K562 (cell line): Measurements from ENCODE around the gene DNMT3A. TPM values are rescaled to one million over a fixed set of nuclear protein-coding genes. Genes with fewer than 3 reads are reported as not detected.

Experiments used
- CLOCK ChIP-seq: fragments of 250-450 bp; sonication (Bioruptor Pico); IDR thresholded peaks from 2 replicates; pipeline ENCODE4 v1.4.0; 2020; ENCODE audit warnings: mild to moderate bottlenecking, moderate library complexity, borderline replicate concordance
- TRIM25 ChIP-seq: fragments of 450-650 bp; IDR thresholded peaks from 2 replicates; pipeline ENCODE4 v1.7.0; 2016; ENCODE audit warnings: borderline replicate concordance
- TRIM28 ChIP-seq: fragments of 450-650 bp; IDR thresholded peaks from 2 replicates; pipeline ENCODE4 v1.6.1; 2017
- ZBTB49 ChIP-seq: sonication (generic); formaldehyde crosslinking; IDR thresholded peaks from 2 replicates; pipeline ENCODE4 v1.8.0; 2022; ENCODE audit warnings: missing genetic modification reagents, mild to moderate bottlenecking, borderline replicate concordance
- polyA plus RNA-seq, 8 experiments: library from polyadenylated mRNA; depleted of rRNA in 4 of 8; stranded (reverse) in 5 of 8; unstranded in 3 of 8; fragments of >200 nt; fragmentation: Nextera tagmentation in 2 of 8; fragmentation: Illumina TruSeq in 1 of 8; extraction: Ambion mirVana in 2 of 8; extraction: Trizol in 1 of 8; gene quantifications; 2 replicates each; pipeline versions ENCODE4 v1.2.1 to v1.2.3, GENCODE V29; 2011 to 2014; ENCODE audit warnings: inconsistent platforms in 1 of 8, missing spikeins in 1 of 8
- total RNA-seq, 7 experiments: library from RNA; depleted of rRNA in 6 of 7; stranded (reverse); fragments of >200 nt in 6 of 7; fragmentation: Illumina TruSeq in 2 of 7; extraction: Trizol in 2 of 7; gene quantifications; 2 replicates each; pipeline versions ENCODE4 v1.2.1 to v1.2.3, GENCODE V29; 2011 to 2021; ENCODE audit warnings: low replicate concordance in 1 of 7
- TF ChIP-seq, protein P1 (sequence below), 2 experiments: fragments of 450-650 bp in 1 of 2; sonication (generic) in 1 of 2; formaldehyde crosslinking in 1 of 2; IDR thresholded peaks; 2 replicates each; pipeline versions ENCODE4 v1.7.1 to v1.9.0; 2016 to 2022; ENCODE audit warnings: inconsistent platforms in 1 of 2, mild to moderate bottlenecking in 1 of 2, missing genetic modification reagents in 1 of 2
- TF ChIP-seq, protein P2 (sequence below), 2 experiments: fragments of 450-650 bp in 1 of 2; sonication (generic) in 1 of 2; formaldehyde crosslinking in 1 of 2; IDR thresholded peaks in 1 of 2; conservative IDR thresholded peaks in 1 of 2; 2 replicates each; pipeline versions ENCODE4 v1.6.1 to v1.8.1; 2016 to 2023; ENCODE audit warnings: mild to moderate bottlenecking in 2 of 2, moderate library complexity in 2 of 2, inconsistent platforms in 1 of 2, missing genetic modification reagents in 1 of 2

Gene DNMT3A
- total and polyA plus RNA-seq, 9 of the 15 experiments (the other 6 are each of a cell fraction or from before 2014, with no cell fraction given) = 3.0 to 16.0 (median 6.1) TPM

DNA sequence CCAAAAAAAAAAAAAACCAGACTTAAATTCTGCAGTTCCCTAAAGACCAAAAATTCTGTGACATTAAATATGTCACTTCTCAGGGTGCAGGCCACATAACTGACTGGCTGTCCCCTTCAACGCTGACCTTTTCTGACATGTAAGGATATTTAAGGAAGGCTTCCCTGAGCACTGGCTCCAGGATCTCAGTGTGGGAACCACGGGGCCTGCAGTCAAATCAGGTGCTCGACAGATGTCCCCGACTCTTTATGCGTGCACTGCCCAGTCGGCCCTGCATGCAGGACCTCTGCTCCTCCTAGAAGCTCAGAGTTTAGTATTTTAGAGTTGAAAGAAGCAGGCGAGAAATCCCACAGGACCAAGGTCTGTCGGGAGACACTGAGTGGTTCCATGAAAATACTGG, 104.0 kb downstream of the DNMT3A start (continued):
- TF ChIP-seq, protein P1, sequence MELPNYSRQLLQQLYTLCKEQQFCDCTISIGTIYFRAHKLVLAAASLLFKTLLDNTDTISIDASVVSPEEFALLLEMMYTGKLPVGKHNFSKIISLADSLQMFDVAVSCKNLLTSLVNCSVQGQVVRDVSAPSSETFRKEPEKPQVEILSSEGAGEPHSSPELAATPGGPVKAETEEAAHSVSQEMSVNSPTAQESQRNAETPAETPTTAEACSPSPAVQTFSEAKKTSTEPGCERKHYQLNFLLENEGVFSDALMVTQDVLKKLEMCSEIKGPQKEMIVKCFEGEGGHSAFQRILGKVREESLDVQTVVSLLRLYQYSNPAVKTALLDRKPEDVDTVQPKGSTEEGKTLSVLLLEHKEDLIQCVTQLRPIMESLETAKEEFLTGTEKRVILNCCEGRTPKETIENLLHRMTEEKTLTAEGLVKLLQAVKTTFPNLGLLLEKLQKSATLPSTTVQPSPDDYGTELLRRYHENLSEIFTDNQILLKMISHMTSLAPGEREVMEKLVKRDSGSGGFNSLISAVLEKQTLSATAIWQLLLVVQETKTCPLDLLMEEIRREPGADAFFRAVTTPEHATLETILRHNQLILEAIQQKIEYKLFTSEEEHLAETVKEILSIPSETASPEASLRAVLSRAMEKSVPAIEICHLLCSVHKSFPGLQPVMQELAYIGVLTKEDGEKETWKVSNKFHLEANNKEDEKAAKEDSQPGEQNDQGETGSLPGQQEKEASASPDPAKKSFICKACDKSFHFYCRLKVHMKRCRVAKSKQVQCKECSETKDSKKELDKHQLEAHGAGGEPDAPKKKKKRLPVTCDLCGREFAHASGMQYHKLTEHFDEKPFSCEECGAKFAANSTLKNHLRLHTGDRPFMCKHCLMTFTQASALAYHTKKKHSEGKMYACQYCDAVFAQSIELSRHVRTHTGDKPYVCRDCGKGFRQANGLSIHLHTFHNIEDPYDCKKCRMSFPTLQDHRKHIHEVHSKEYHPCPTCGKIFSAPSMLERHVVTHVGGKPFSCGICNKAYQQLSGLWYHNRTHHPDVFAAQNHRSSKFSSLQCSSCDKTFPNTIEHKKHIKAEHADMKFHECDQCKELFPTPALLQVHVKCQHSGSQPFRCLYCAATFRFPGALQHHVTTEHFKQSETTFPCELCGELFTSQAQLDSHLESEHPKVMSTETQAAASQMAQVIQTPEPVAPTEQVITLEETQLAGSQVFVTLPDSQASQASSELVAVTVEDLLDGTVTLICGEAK (IDR thresholded peaks at IDR 0.05) = no peak
- TF ChIP-seq, protein P1 (CRISPR knock-in tag; IDR thresholded peaks at IDR 0.05) = no peak
- TF ChIP-seq CLOCK (no peak), TRIM25 (no peak), ZBTB49 (CRISPR knock-in tag) (no peak), TRIM28 (no peak)
- TF ChIP-seq, protein P2, sequence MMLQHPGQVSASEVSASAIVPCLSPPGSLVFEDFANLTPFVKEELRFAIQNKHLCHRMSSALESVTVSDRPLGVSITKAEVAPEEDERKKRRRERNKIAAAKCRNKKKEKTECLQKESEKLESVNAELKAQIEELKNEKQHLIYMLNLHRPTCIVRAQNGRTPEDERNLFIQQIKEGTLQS (IDR thresholded peaks at IDR 0.05) = no peak
- TF ChIP-seq, protein P2 (CRISPR knock-in tag; conservative IDR thresholded peaks at IDR 0.05) = no peak
